IPS DF 4.7 (cell line): ENCODE data around the gene SMIM5.
"Not testable (repeated sequence)": the region's sequence is repeated elsewhere in the genome, so short reads cannot be mapped to it uniquely, and the experiment has no call there.

Experiments used
- DNase-seq: peaks from one replicate; pipeline ENCODE4 v3.0.0-alpha.2; 2013; ENCODE audit warnings: low spot score; ENCODE audit errors: extremely low read depth

The SMIM5 gene, protein sequence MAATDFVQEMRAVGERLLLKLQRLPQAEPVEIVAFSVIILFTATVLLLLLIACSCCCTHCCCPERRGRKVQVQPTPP

GRCh38 chr17:75632863-75633485 is at the start of gene SMIM5:
SMIM5 (plus strand) TSS chr17:75633434; CDS start chr17:75640202, 6,768 bp downstream.
- DNase-seq: no peak

DNA sequence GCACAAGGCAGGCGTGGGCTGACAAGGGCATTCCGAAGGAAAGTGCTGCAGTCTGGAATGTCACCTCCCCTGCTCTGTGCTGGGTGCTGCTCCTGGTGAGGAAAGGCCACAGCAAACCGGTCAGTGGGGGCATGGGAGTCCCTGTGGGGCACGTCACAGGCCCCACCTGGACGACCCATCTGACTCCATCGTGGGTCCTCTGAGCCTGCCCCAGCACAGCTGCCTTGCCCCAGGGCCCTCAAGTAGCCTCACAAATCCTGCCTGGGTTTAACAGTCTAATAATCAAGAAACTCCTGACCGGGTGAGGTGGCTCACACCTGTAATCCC is 48.4 kb upstream of the SMIM5 start:
- DNase-seq: no peak

- no peak for DNase-seq
Measured at GRCh38 chr17:75587675-75588595, 45.3 kb upstream of the SMIM5 start, which contains the start of gene MYO15B. MYO15B (plus strand) TSS chr17:75587800; CDS start chr17:75588058, 258 bp downstream.

- no peak for DNase-seq
Measured at GRCh38 chr17:75588596-75589011, 44.6 kb upstream of the SMIM5 start.

GRCh38 chr17:75589012-75589918 is 44.0 kb upstream of the SMIM5 start:
- DNase-seq: peak; percentile 28

- DNase-seq: no peak
Measured at GRCh38 chr17:75589919-75590303, 43.3 kb upstream of the SMIM5 start.

GRCh38 chr17:75590314-75590761 is 42.9 kb upstream of the SMIM5 start:
- DNase-seq: no peak

DNA sequence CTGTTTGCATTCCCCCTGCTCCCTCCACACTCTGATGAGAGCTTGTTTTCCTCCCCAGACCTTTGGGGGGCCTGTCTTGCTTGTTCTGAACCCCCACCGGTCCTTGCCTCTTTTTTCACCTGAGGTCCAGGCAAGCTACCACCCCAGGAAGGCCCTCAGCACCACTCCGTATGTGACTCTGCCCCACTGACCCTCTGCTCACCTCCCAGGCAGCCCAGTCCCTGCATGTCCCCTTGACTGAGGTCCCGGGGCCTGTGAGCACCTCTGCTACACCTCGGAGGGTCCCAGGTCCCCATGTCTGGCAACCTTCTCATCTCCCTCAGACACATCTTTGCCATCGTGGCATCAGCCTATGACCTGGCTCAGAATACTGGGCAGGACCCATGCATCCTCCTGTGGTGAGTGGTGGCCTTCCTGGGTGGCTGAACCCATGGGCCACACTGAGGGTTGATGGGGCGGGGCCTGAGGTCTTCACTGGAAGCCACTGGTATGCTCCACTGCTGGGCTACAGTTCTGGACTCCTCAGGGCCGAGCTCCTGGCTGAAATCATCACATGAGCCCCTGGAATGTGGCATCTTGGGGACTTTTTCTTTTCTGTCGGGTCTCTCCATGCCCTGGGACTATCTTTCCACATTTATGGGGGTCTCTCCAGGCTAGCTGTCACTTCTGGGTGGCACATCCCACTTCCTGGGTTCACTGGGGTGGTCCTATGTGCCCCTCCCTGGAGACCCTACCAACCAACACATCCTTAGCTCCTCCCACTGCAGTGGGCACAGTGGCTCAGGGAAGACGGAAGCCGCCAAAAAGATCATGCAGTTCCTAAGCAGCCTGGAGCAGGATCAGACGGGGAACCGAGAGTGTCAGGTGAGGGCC is 42.1 kb upstream of the SMIM5 start:
- no peak for DNase-seq

- no peak for DNase-seq
Measured at GRCh38 chr17:75591722-75592302, 41.4 kb upstream of the SMIM5 start.

GRCh38 chr17:75592348-75593020 is 40.8 kb upstream of the SMIM5 start:
- no peak for DNase-seq

GRCh38 chr17:75593430-75593829 is 39.8 kb upstream of the SMIM5 start:
- DNase-seq: not testable (repeated sequence)

DNA sequence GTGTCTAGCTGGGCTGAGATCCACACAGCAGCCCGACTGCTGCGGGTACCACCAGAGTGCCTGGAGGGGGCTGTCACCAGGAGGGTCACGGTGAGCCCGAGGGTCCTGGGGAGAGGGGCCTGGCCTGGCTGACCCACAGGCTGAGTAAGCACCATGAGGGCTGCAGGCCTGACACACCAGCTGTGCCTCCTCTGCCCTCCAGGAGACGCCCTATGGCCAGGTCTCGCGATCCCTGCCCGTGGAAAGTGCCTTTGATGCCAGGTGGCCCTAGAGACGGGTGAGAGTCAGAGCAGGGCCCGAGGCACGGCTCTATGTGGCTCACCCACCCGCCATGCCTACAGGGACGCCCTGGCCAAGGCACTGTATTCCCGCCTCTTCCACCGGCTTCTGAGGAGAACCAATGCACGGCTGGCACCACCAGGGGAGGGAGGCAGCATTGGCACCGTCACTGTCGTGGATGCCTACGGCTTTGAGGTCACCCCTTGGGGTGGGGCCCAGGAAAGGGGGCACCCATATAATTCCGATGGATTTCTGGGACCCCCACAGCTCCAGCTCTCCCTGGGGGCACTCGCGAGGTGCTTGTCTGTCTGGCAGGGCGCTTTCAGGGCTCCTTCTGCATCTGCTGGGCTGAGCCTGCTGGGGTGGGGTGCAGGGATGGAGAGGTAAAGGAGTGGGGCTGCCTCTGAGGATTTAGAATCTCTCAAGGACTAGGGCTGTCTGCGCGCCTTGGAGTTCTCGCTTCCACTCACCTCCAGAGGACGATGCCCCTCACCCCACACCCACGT is 38.5 kb upstream of the SMIM5 start:
- no peak for DNase-seq

GRCh38 chr17:75595284-75595919 is 37.8 kb upstream of the SMIM5 start:
- no peak for DNase-seq

GRCh38 chr17:75595920-75596313 is 37.3 kb upstream of the SMIM5 start:
- DNase-seq: no peak

DNA sequence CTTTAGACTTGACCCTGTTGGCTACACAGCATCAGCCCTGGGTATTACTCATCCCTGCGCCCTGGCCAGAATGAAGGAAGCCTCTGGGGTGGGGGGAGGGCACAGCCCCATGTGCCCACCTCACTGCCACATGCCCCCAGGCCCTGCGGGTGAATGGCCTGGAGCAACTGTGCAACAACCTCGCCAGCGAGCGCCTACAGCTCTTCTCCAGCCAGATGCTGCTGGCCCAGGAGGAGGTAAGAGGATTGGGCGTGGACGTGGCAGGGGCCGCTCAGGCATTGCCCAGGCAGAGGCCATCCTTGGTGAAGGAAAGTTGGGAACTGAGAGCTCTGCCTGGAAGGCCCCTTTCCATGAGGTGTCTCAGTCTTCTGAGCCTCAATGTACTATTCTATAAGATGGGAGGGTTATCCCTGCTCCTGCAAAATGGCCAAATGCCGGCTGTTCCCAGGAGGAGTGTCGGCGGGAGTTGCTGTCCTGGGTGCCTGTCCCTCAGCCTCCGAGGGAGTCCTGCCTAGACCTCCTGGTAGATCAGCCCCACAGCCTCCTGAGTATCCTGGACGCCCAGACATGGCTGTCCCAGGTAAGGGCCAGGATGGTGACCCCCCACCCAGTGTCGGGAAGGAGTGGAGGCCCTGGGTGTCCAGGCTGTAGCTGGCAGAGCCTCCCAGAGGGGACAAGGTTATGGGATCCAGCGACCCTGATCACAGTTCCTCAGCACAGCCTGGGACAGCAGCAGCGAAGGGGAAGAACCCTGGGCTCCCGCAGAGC is 36.7 kb upstream of the SMIM5 start:
- no peak for DNase-seq

- DNase-seq: peak; percentile 60
Measured at GRCh38 chr17:75601057-75601987, 31.9 kb upstream of the SMIM5 start.
